Small intestine (tissue), 7 donors: ENCODE data around the gene MSL2. TPM values are rescaled to one million over a fixed set of nuclear protein-coding genes. Genes with fewer than 3 reads are reported as not detected.
"Not testable (repeated sequence)": the region's sequence is repeated elsewhere in the genome, so short reads cannot be mapped to it uniquely, and the experiment has no call there.

Experiments used
- DNase-seq, 2 donors: peaks; one replicate each; pipeline versions ENCODE4 v3.0.0 to v3.0.0-alpha.2; 2013
- FAIRE-seq: peaks from 2 replicates; lab custom pipeline; 2012; peaks lifted over from hg19 to GRCh38; lab: Jason Lieb, UNC
- H3K27ac ChIP-seq, 3 donors: one replicate each; pipeline ENCODE4 v1.5.1; 2013; ENCODE audit warnings: low read length in 2 of 3, mild to moderate bottlenecking in 2 of 3, control low read depth in 1 of 3, inconsistent platforms in 1 of 3, low read depth in 1 of 3, moderate library complexity in 1 of 3
- H3K27me3 ChIP-seq, 3 donors: one replicate each; pipeline ENCODE4 v1.6.1; 2013; ENCODE audit warnings: low read length in 3 of 3, inconsistent platforms in 1 of 3; ENCODE audit not compliant: control insufficient read depth in 3 of 3, insufficient read depth in 3 of 3
- H3K36me3 ChIP-seq, 3 donors: one replicate each; pipeline ENCODE4 v1.6.1; 2013; ENCODE audit warnings: low read length in 3 of 3, inconsistent platforms in 1 of 3, low read depth in 1 of 3, mild to moderate bottlenecking in 1 of 3, moderate library complexity in 1 of 3; ENCODE audit not compliant: control insufficient read depth in 3 of 3, insufficient read depth in 2 of 3
- H3K4me1 ChIP-seq, 3 donors: one replicate each; pipeline ENCODE4 v1.6.1; 2013; ENCODE audit warnings: low read length in 2 of 3, inconsistent platforms in 1 of 3, low read depth in 1 of 3, mild to moderate bottlenecking in 1 of 3, moderate library complexity in 1 of 3; ENCODE audit not compliant: control insufficient read depth in 3 of 3, insufficient read depth in 2 of 3
- H3K4me3 ChIP-seq, 3 donors: one replicate each; pipeline ENCODE4 v1.5.1; 2013; ENCODE audit warnings: low read length in 3 of 3, control low read depth in 1 of 3, inconsistent platforms in 1 of 3, low read depth in 1 of 3, mild to moderate bottlenecking in 1 of 3, moderate library complexity in 1 of 3
- H3K9me3 ChIP-seq, 2 donors: one replicate each; pipeline ENCODE4 v1.6.1; 2013; ENCODE audit warnings: low read depth in 1 of 2, low read length in 1 of 2; ENCODE audit not compliant: control insufficient read depth in 2 of 2, insufficient read depth in 1 of 2
- WGBS, 3 donors: extraction: QIAGEN DNeasy Blood & Tissue Kit; methylation state at CpG; one replicate each; pipeline ENCODE4 v1.1.7; 2013; 5-methylcytosine and 5-hydroxymethylcytosine counted together
- polyA plus RNA-seq, 4 donors: library from polyadenylated mRNA; stranded (reverse) in 3 of 4; unstranded in 1 of 4; fragments of 200-250 nt in 3 of 4; fragments of 120-200 nt in 1 of 4; gene quantifications; one replicate each; pipeline versions ENCODE4 v1.2.1 to v1.2.3, GENCODE V29; 2013
- donor health status: healthy with polysubstance abuse.
- donor health status: control.
- donor health status: control.
- donor health status: Bipolar disorder and iron deficiency.
- donor health status: healthy.

Gene MSL2
- polyA plus RNA-seq, 4 donors: 3.8 to 29.9 (median 6.5) TPM

DNA sequence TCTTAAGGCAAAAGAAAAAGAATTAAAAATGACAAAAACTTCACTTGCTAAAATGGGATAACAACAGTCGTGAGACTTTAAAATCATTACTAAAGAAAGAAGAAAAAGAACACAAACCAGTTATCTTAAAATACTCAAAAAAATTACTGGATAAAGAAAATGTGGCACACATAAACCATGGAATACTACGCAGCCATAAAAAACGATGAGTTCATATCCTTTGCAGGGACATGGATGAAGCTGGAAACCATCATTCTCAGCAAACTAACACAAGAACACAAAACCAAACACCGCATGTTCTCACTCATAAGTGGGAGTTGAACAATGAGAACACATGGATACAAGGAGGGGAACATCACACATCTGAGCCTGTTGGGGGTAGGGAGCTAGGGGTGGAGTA lies 27.9 kb downstream of the MSL2 start:
- H3K27ac ChIP-seq, H3K36me3 ChIP-seq, FAIRE-seq, H3K27me3 ChIP-seq, H3K4me3 ChIP-seq, DNase-seq, H3K9me3 ChIP-seq: not testable (repeated sequence)
- H3K4me1 ChIP-seq: peaks cover 0 to 14% (median 0%) of the 10 kb centered on the region in 3 donors
- 95 to 98% (median 96%) methylated on average over 4 of the region's 4 CpGs for WGBS, 3 donors

DNA sequence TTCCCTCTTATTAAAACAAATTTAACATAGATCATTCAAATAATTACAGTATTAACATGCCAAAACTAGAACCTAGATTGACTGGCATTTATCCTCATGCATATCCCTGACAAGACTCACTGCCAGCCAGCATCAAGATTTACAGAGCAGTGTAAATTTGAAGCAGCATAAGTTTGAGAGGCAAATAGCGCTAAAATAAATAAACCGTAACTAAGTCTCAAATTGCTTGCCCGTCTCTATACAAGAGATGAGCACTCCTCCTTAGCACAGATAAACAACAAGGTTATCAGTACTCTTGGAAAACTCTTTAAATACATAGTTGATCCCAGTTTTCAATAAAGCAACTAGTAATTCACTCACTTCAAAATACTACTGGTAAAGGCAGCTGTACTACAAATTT lies 29.6 kb downstream of the MSL2 start:
- DNase-seq: no peak
- peaks cover 0 to 3% (median 0%) of the 10 kb centered on the region in 3 donors for H3K36me3 ChIP-seq
- 56 to 72% (median 71%) methylated on average over 3 of the region's 3 CpGs for WGBS, 3 donors
- H3K27me3 ChIP-seq: no peaks in the 10 kb centered on the region
- H3K9me3 ChIP-seq: no peaks in the 10 kb centered on the region
- peaks cover 0 to 14% (median 0%) of the 10 kb centered on the region in 3 donors for H3K4me1 ChIP-seq
- no peak overlapping the region for H3K4me3 ChIP-seq
- FAIRE-seq: no peak
- no peak overlapping the region for H3K27ac ChIP-seq

DNA sequence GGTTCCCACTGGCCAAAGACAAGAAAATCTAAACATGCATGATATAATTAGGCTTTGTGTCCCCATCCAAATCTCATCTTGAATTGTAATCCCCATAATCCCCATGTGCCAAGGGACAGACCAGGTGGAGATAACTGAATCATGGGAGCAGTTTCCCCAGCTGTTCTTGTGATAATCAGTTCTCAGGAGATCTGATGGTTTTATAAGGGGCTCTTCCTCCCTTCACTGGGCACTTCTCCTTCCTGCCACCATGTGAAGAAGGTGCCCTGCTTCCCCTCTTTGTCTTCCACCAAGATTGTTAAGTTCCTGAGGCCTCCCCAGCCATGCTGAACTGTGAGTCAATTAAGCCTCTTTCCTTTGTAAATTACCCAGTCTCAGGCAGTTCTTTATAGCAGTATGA lies 32.5 kb downstream of the MSL2 start:
- not testable (repeated sequence) for H3K9me3 ChIP-seq, H3K27me3 ChIP-seq, H3K36me3 ChIP-seq, FAIRE-seq, DNase-seq, H3K4me3 ChIP-seq, H3K27ac ChIP-seq
- H3K4me1 ChIP-seq: peaks cover 0 to 10% (median 0%) of the 10 kb centered on the region in 3 donors

DNA sequence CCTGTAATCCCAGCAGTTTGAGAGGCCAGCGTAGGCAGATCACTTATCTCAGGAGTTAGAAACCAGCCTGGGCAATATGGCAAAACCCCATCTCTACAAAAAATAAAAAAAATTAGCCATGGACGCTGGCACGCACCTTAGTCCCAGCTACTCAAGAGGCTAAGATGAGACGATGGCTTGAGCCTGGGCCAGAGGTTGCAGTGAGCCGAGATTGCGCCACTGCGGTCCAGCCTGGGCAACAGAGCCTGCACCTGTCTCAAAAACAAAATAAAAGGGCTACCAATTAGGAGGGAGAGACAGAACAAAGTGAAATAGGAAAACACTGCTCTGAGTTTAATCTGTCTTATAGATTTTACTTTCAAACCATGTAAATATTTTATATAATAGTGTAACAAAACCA lies 33.8 kb downstream of the MSL2 start:
- H3K4me1 ChIP-seq: peaks cover 0 to 10% (median 0%) of the 10 kb centered on the region in 3 donors
- 90 to 95% (median 93%) methylated on average over 7 of the region's 7 CpGs for WGBS, 3 donors

DNA sequence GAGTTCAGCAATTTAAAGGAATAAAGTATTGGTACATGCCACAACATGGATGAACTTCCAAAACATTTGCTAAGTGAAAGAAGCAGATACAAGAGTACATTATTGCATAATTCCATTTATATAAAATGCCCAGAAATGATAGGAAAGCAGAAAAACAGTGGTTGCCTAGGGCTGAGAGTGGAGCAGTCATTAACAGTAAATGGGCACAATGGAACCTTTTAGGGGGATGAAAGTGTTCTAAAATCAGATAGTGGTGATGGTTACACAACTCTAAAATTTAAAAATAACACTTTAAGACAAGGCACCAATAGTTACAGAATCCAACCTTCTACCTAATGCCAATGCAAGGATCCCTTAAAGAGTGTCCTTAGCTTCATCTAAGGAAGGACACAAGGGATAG lies 34.6 kb downstream of the MSL2 start:
- Histone ChIP-seq H3K36me3 (peaks cover 0 to 7% (median 0%) of the 10 kb centered on the region in 3 donors), H3K4me1 (peaks cover 0 to 10% (median 0%) of the 10 kb centered on the region in 3 donors), H3K4me3 (no peak overlapping the region), H3K9me3 (no peaks in the 10 kb centered on the region), H3K27me3 (no peaks in the 10 kb centered on the region), H3K27ac (no peak overlapping the region)
- no peak for FAIRE-seq
- DNase-seq: no peak

More for the DNA sequence above, 33.8 kb downstream of the MSL2 start:
- Histone ChIP-seq H3K27me3 (no peaks in the 10 kb centered on the region), H3K27ac (no peak overlapping the region), H3K36me3 (peaks cover 0 to 7% (median 0%) of the 10 kb centered on the region in 3 donors), H3K9me3 (no peaks in the 10 kb centered on the region), H3K4me3 (no peak overlapping the region)
- FAIRE-seq (no peak), DNase-seq (no peak)

DNA sequence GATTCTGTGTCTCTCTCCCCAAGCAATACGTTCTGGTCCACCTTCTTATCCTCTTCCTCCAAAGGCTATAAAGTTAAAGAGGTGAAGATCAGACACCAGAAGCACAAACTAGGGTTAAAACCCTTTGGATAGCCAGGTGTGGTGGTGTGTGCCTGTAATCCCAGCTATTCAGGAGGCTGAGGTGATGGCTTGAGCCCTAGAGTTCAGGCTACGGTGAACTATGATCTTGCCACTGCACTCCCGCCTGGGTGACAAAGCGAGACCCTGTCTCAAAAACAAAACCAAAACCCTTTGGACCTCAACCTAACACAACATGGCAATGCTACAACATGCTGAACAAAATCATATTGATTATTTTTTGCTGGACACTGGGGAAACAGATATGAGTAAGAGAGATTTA lies 43.2 kb downstream of the MSL2 start:
- 90 to 92% (median 91%) methylated on average over 4 of the region's 4 CpGs for WGBS, 3 donors
- FAIRE-seq: no peak
- H3K4me1 ChIP-seq: peaks cover 0 to 5% (median 2%) of the 10 kb centered on the region in 3 donors

DNA sequence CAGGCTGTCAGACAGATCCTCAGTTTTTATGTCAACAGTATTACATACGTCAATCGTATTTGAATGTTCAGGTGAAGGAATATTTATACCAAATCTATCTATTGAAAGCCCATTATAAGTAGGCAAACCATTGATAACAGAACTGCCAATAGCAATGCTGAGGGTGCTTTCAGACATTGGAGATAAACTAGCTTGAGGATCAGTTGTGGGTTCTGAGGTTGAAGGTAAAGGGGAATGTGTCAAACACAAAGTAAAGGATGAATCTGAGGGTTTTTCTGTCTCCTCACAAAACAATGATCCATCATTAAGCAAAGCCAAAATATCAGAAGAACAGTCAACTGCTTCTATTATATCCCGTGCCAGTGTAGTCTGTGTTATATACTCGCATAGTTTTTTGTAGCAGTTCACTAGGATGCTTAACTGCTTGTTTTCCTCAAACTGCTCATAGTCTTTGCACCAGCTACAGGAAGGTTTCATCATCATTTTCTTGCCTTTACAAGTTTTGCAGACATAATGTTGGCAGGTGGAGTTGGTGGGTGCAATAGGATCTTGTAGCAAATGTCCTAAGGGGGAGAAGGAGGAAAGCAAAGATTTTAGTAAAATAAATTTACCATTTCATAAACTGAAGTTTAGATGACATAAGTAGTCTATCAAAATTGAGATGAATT lies 43.8 kb downstream of the MSL2 start:
- Histone ChIP-seq H3K27me3 (no peaks in the 10 kb centered on the region), H3K27ac (no peak overlapping the region), H3K36me3 (peaks cover 4 to 12% (median 6%) of the 10 kb centered on the region in 3 donors), H3K4me3 (no peak overlapping the region), H3K9me3 (no peaks in the 10 kb centered on the region), H3K4me1 (peaks cover 0 to 5% (median 2%) of the 10 kb centered on the region in 3 donors)
- DNase-seq (no peak), FAIRE-seq (no peak)
- 80 to 84% (median 81%) methylated on average over 4 of the region's 4 CpGs for WGBS, 3 donors

More for the DNA sequence above, 43.2 kb downstream of the MSL2 start:
- H3K4me3 ChIP-seq: no peak overlapping the region
- no peaks in the 10 kb centered on the region for H3K9me3 ChIP-seq
- H3K36me3 ChIP-seq: peaks cover 4 to 12% (median 6%) of the 10 kb centered on the region in 3 donors
- DNase-seq: no peak
- H3K27me3 ChIP-seq: no peaks in the 10 kb centered on the region
- H3K27ac ChIP-seq: no peak overlapping the region

DNA sequence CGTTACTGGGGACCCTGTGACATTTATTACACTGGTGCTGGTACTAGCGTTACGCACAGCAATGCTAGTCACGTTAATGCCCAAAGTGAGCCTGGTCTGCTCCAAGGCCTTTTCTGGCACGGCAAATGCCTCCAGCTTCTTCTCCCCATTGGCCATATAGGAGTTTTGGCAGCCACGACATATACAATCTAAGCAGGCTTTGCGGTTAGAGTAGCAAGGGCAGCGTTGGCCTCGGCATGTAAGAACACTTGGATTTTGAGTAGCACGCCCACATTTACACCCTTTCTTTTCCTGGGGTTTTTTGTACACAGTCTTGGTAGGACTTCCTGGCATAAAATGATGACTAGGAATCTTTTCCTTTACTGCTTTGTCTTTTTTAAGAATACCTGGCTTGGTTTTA lies 44.9 kb downstream of the MSL2 start:
- Histone ChIP-seq H3K4me3 (no peak overlapping the region), H3K27ac (no peak overlapping the region), H3K4me1 (peaks cover 0 to 5% (median 4%) of the 10 kb centered on the region in 3 donors), H3K27me3 (no peaks in the 10 kb centered on the region), H3K9me3 (no peaks in the 10 kb centered on the region), H3K36me3 (peaks cover 4 to 15% (median 9%) of the 10 kb centered on the region in 3 donors)
- FAIRE-seq (no peak), DNase-seq (no peak)
- WGBS, 3 donors: 76 to 86% (median 84%) methylated on average over 10 of the region's 10 CpGs
